Cardiac muscle cell (in vitro differentiated cells and primary cell): ENCODE measurements around the gene HMCES. TPM values are rescaled to one million over a fixed set of nuclear protein-coding genes. Genes with fewer than 3 reads are reported as not detected.
A peak's percentile ranks its signal among the peaks of the same experiment; 100 is the strongest.

ENCODE experiments used
- DNase-seq, 2 donors: peaks; one replicate each; pipeline versions ENCODE4 v3.0.0 to v3.0.0-alpha.2; 2010 to 2017; ENCODE audit warnings: low read depth in 1 of 2, low spot score in 1 of 2
- H3K27ac ChIP-seq: fragments of 200-600 bp; sonication (generic); 2 replicates; pipeline ENCODE4 v1.5.1; 2016
- H3K27me3 ChIP-seq: fragments of 200-600 bp; sonication (generic); 2 replicates; pipeline ENCODE4 v1.6.0; 2016; ENCODE audit warnings: control low read depth
- H3K36me3 ChIP-seq: fragments of 200-600 bp; sonication (generic); 2 replicates; pipeline ENCODE4 v1.5.1; 2016; ENCODE audit warnings: control low read depth
- H3K4me1 ChIP-seq: fragments of 200-600 bp; sonication (generic); 2 replicates; pipeline ENCODE4 v1.8.1; 2017; ENCODE audit warnings: low read depth, mild to moderate bottlenecking, mixed run types
- H3K4me3 ChIP-seq: fragments of 200-600 bp; sonication (generic); 2 replicates; pipeline ENCODE4 v1.5.1; 2016; ENCODE audit warnings: mild to moderate bottlenecking
- H3K9me3 ChIP-seq: fragments of 200-600 bp; sonication (generic); 2 replicates; pipeline ENCODE4 v1.5.1; 2017; ENCODE audit warnings: low read depth, mild to moderate bottlenecking, control low read depth
- polyA plus RNA-seq: library from polyadenylated mRNA; unstranded; fragments of >200 nt; fragmentation: Nextera tagmentation; extraction: Ambion mirVana; gene quantifications from 2 replicates; pipeline ENCODE4 v1.2.1, GENCODE V29; 2016
- total RNA-seq: library from RNA; depleted of rRNA; stranded (reverse); fragments of >200 nt; gene quantifications from 2 replicates; pipeline ENCODE4 v1.2.3, GENCODE V29; 2016
- TF ChIP-seq, protein P1 (sequence below): IDR thresholded peaks from 2 replicates; pipeline ENCODE4 v1.5.1; 2012; ENCODE audit warnings: low read depth, mild to moderate bottlenecking, low read length

HMCES gene
- total and polyA plus RNA-seq, 2 experiments from 2014 or later: 50.9 to 53.0 TPM

DNA sequence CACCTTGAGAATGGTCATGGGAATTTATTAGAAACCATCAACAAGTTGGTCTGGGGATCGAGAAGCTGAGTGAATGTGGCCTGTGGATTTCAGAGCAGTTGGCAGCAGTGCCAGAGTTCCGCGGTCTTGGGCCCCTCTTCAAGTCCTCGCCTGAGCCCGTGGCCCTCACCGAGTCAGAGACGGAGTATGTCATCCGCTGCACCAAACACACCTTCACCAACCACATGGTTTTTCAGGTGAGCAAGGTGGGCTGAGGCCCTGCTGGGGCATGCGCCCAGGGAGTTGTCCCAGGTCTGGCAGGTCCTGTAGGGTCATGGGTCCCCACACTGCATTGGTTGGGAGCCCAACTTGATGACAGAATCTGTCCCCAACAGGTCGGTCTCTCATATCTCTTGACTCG, 7.0 kb upstream of the HMCES start:
- Histone ChIP-seq H3K27me3 (no peaks in the 10 kb centered on the region), H3K36me3 (peaks cover 91% of the 10 kb centered on the region)

DNA sequence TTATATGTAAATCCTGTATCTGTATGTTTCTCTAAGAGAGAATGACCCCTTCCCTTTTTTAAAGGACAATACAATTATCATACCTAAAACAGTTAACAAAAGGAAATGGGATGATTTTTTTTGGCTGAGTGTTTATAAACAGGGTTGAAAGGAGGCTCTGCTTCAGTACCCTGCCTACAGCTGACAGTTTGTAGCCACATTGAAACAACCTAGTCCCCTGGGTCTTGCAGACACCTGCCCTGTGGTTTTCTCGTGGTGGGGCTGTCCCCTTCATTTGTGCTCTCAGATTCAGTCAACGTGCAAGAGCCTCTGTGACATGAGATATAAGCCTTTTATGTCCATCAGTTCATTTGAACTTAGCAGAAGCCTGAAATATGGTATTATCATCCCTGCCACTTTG, 2.3 kb upstream of the HMCES start:
- DNase-seq: no peak
- no peak overlapping the region for H3K27ac ChIP-seq
- peaks cover 52% of the 10 kb centered on the region for H3K36me3 ChIP-seq
- H3K27me3 ChIP-seq: no peaks in the 10 kb centered on the region
- no peak overlapping the region for H3K4me3 ChIP-seq
- H3K4me1 ChIP-seq: peaks cover 7% of the 10 kb centered on the region
- H3K9me3 ChIP-seq: no peaks in the 10 kb centered on the region
- TF ChIP-seq, protein P1, sequence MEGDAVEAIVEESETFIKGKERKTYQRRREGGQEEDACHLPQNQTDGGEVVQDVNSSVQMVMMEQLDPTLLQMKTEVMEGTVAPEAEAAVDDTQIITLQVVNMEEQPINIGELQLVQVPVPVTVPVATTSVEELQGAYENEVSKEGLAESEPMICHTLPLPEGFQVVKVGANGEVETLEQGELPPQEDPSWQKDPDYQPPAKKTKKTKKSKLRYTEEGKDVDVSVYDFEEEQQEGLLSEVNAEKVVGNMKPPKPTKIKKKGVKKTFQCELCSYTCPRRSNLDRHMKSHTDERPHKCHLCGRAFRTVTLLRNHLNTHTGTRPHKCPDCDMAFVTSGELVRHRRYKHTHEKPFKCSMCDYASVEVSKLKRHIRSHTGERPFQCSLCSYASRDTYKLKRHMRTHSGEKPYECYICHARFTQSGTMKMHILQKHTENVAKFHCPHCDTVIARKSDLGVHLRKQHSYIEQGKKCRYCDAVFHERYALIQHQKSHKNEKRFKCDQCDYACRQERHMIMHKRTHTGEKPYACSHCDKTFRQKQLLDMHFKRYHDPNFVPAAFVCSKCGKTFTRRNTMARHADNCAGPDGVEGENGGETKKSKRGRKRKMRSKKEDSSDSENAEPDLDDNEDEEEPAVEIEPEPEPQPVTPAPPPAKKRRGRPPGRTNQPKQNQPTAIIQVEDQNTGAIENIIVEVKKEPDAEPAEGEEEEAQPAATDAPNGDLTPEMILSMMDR: no peak

More for the DNA sequence above, 7.0 kb upstream of the HMCES start:
- H3K4me3 ChIP-seq: no peak overlapping the region
- H3K4me1 ChIP-seq: no peaks in the 10 kb centered on the region
- H3K27ac ChIP-seq: no peak overlapping the region
- no peak for DNase-seq
- TF ChIP-seq, protein P1: no peak
- H3K9me3 ChIP-seq: no peaks in the 10 kb centered on the region

- peak overlapping the region; percentile 95 for H3K27ac ChIP-seq
- peaks cover 7% of the 10 kb centered on the region for H3K4me1 ChIP-seq
- H3K27me3 ChIP-seq: no peaks in the 10 kb centered on the region
- no peaks in the 10 kb centered on the region for H3K9me3 ChIP-seq
- DNase-seq: peak; percentile 5 to 34
- no peak overlapping the region for H3K4me3 ChIP-seq
- peaks cover 41% of the 10 kb centered on the region for H3K36me3 ChIP-seq
- TF ChIP-seq, protein P1: no peak
Observed at GRCh38 chr3:129277829-129278271, 820 bp upstream of the HMCES start.

DNA sequence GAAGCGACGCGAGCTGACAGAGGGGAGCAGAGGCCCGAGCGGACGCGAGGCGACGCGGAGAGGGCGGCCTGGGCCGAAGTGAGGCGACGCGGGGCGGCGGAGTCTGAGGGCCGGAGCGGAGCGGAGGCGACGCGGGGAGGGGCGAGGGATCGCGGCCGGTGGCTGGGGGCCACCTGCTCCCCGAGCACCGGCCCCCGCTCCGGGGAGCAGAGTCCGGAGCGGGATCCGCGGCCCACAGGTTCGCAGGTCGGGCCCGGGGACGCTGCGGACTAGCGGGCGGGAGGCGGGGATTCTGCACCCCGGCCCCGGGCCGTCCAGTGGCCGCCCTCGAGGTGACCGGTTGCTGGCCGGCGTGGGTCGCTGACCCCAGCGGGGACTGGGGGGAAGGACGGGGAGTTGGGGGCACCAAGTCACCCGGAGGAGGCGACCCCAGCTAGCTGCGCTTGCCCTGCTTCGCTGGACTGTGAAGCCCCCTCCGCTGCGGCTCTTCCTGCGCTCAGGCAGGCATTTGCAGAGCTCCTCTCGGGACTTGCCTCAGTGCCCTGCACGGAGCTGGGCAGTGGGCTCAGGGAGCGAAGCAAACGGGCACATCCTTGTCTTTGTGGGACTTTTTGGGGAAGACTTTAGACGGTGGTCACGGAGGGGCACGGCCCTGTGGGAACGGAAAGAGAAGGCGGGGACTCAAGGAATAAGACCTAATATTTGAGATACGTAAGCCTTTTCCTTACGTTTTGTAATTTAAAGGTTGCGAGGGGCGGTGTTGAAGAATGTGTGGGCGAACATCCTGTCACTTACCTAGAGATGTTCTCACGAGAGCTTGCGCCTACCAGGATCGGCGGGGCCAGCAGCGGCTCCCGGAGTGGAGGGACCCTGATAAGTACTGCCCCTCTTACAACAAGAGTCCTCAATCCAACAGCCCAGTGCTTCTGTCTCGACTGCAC, 566 bp downstream of the HMCES start:
- H3K27me3 ChIP-seq: no peaks in the 10 kb centered on the region
- peaks cover 27% of the 10 kb centered on the region for H3K36me3 ChIP-seq
- peak overlapping the region; percentile 92 for H3K4me3 ChIP-seq
- DNase-seq: peak; percentile 71 to 89
- H3K4me1 ChIP-seq: peaks cover 7% of the 10 kb centered on the region
- no peaks in the 10 kb centered on the region for H3K9me3 ChIP-seq
- TF ChIP-seq, protein P1: no peak
- peak overlapping the region; percentile 95 for H3K27ac ChIP-seq

GRCh38 chr3:129280183-129280582, 1.5 kb downstream of the HMCES start:
- DNase-seq: no peak
- H3K4me1 ChIP-seq: peaks cover 7% of the 10 kb centered on the region
- peaks cover 18% of the 10 kb centered on the region for H3K36me3 ChIP-seq
- no peaks in the 10 kb centered on the region for H3K27me3 ChIP-seq
- H3K4me3 ChIP-seq: peak overlapping the region; percentile 92
- TF ChIP-seq, protein P1: no peak
- H3K9me3 ChIP-seq: no peaks in the 10 kb centered on the region
- H3K27ac ChIP-seq: peak overlapping the region; percentile 95
